ENCODE measurements around the gene THAP7. TPM values are rescaled to one million over a fixed set of nuclear protein-coding genes. Genes with fewer than 3 reads are reported as not detected.

Gene THAP7
- total and polyA plus RNA-seq, 9 of the 15 experiments (the other 6 are each of a cell fraction or from before 2014, with no cell fraction given), result 7.9 to 263 (median 84.1) TPM

DNA sequence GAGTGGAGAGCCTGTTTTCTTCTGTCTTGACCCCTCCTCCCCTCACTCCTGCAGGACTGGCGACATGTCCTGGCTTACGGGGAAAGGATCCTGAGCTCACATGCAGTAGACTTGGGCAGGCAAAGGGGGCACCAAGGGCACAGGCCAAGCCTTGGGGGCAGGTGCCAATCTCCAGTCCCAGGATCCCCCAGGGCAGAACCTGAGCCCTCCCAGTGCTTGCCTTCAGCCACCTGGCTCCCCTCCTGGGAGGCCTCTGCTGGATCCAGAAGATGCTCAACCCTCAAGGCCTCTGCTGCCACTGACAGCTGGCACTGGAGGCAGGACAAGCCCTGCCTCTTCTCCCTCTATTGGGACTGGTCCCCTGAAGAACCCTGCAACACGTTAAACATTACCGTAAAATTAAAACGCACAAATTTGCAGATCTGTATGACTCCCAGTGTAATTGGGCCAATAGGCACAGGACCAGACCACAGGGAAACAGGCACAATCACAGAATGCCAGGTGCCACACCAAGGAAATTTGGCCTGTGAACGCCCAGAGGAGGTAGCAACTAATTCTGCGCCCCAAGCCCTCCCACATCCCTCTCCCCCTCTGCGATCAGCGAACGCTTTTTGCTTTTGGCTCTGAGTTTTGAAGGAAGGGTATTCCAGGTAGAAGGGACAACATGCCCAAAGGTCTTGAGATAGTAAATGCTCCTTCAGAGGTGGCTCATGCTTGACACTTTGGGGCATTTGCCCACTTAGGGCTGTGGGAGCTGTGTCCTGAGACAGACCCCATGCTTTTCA, 20.8 kb downstream of the THAP7 start (continued):
- TF ChIP-seq SIN3B (IDR thresholded peaks at IDR 0.05; ENCODE audit: low read depth) (no peak), KDM2B (CRISPR knock-in tag; IDR thresholded peaks at IDR 0.05) (0 out of 2 replicates have a peak, but pooled peaks have one; percentile 32), ZNF444 (CRISPR knock-in tag; IDR thresholded peaks at IDR 0.05) (peak; percentile 89), SRF (CRISPR knock-in tag; IDR thresholded peaks at IDR 0.05) (0 out of 4 replicates have a peak, but pooled peaks of 1 of the 2 experiments have one; percentile 27), ZNF133 (CRISPR knock-in tag; IDR thresholded peaks at IDR 0.05) (peak; percentile 8; the same call in 1 of the 2 replicates), KLF6 (CRISPR knock-in tag; IDR thresholded peaks at IDR 0.05; ENCODE audit: borderline replicate concordance) (peak; percentile 4; the same call in 1 of the 2 replicates), OTX1 (CRISPR knock-in tag; IDR thresholded peaks at IDR 0.05) (peak; percentile 16; the same call in 1 of the 2 replicates), NR4A1 (CRISPR knock-in tag; IDR thresholded peaks at IDR 0.05) (peak; percentile 23; the same call in 1 of the 2 replicates), NR4A1 (tag; IDR thresholded peaks at IDR 0.05) (no peak), XRCC3 (IDR thresholded peaks at IDR 0.05) (no peak), ZNF561 (CRISPR knock-in tag; conservative IDR thresholded peaks at IDR 0.05) (peak; percentile 64; the same call in 1 of the 2 replicates), ZNF263 (CRISPR knock-in tag; IDR thresholded peaks at IDR 0.05; ENCODE audit: borderline replicate concordance) (no peak), SRSF3 (IDR thresholded peaks at IDR 0.05; ENCODE audit: insufficient read depth, low read length) (no peak), ELF4 (CRISPR knock-in tag; IDR thresholded peaks at IDR 0.05) (peak; percentile 17; the same call in 1 of the 2 replicates), SMARCE1 (IDR thresholded peaks at IDR 0.05) (no peak), ZNF707 (CRISPR knock-in tag; conservative IDR thresholded peaks at IDR 0.05) (0 out of 2 replicates have a peak, but pooled peaks have one; percentile 22), NFIX (CRISPR knock-in tag; IDR thresholded peaks at IDR 0.05; ENCODE audit: low read depth) (no peak), TBL1XR1 (IDR thresholded peaks at IDR 0.05; ENCODE audit: low read length in 2 of 2) (no peak), NCOA2 (IDR thresholded peaks at IDR 0.05; ENCODE audit: partially characterized antibody in 2 of 2) (no peak)
- TF ChIP-seq, protein P1, sequence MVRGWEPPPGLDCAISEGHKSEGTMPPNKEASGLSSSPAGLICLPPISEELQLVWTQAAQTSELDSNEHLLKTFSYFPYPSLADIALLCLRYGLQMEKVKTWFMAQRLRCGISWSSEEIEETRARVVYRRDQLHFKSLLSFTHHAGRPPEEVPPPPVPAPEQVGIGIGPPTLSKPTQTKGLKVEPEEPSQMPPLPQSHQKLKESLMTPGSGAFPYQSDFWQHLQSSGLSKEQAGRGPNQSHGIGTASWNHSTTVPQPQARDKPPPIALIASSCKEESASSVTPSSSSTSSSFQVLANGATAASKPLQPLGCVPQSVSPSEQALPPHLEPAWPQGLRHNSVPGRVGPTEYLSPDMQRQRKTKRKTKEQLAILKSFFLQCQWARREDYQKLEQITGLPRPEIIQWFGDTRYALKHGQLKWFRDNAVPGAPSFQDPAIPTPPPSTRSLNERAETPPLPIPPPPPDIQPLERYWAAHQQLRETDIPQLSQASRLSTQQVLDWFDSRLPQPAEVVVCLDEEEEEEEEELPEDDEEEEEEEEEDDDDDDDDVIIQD (CRISPR knock-in tag; IDR thresholded peaks at IDR 0.05), result 0 out of 2 replicates have a peak, but pooled peaks have one; percentile 19
- TF ChIP-seq, protein P2, sequence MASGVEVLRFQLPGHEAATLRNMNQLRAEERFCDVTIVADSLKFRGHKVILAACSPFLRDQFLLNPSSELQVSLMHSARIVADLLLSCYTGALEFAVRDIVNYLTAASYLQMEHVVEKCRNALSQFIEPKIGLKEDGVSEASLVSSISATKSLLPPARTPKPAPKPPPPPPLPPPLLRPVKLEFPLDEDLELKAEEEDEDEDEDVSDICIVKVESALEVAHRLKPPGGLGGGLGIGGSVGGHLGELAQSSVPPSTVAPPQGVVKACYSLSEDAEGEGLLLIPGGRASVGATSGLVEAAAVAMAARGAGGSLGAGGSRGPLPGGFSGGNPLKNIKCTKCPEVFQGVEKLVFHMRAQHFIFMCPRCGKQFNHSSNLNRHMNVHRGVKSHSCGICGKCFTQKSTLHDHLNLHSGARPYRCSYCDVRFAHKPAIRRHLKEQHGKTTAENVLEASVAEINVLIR (CRISPR knock-in tag; IDR thresholded peaks at IDR 0.05), result no peak
- TF ChIP-seq, protein P3, sequence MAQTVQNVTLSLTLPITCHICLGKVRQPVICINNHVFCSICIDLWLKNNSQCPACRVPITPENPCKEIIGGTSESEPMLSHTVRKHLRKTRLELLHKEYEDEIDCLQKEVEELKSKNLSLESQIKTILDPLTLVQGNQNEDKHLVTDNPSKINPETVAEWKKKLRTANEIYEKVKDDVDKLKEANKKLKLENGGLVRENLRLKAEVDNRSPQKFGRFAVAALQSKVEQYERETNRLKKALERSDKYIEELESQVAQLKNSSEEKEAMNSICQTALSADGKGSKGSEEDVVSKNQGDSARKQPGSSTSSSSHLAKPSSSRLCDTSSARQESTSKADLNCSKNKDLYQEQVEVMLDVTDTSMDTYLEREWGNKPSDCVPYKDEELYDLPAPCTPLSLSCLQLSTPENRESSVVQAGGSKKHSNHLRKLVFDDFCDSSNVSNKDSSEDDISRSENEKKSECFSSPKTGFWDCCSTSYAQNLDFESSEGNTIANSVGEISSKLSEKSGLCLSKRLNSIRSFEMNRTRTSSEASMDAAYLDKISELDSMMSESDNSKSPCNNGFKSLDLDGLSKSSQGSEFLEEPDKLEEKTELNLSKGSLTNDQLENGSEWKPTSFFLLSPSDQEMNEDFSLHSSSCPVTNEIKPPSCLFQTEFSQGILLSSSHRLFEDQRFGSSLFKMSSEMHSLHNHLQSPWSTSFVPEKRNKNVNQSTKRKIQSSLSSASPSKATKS (CRISPR knock-in tag; IDR thresholded peaks at IDR 0.05), result no peak
- TF ChIP-seq, protein P4, sequence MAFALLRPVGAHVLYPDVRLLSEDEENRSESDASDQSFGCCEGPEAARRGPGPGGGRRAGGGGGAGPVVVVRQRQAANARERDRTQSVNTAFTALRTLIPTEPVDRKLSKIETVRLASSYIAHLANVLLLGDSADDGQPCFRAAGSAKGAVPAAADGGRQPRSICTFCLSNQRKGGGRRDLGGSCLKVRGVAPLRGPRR (CRISPR knock-in tag; IDR thresholded peaks at IDR 0.05), result peak; percentile 54; the same call in 1 of the 2 replicates
